GM12878 (cell line): ENCODE data around the gene PLEKHG2. TPM values are rescaled to one million over a fixed set of nuclear protein-coding genes. Genes with fewer than 3 reads are reported as not detected.
A peak's percentile ranks its signal among the peaks of the same experiment; 100 is the strongest.

Source experiments
- BHLHE40 ChIP-seq, 2 experiments: fragments of 450-650 bp in 1 of 2; IDR thresholded peaks; 2 replicates each; pipeline ENCODE4 v1.6.1; 2011 to 2017; ENCODE audit warnings: low read depth in 2 of 2, borderline replicate concordance in 1 of 2, improper control_type of control experiment in 1 of 2, low read length in 1 of 2, mild to moderate bottlenecking in 1 of 2
- DPF2 ChIP-seq: fragments of 450-650 bp; IDR thresholded peaks from 2 replicates; pipeline ENCODE4 v1.6.1; 2017; ENCODE audit warnings: mild to moderate bottlenecking
- EED ChIP-seq: sonication (generic); IDR thresholded peaks from 2 replicates; pipeline ENCODE4 v1.6.1; 2016; ENCODE audit warnings: antibody characterized with exemption, low read depth
- EZH2 ChIP-seq: IDR thresholded peaks from 2 replicates; pipeline ENCODE4 v1.6.1; 2012; ENCODE audit warnings: low read depth, mild to moderate bottlenecking, control low read depth, inconsistent platforms, low read length, borderline replicate concordance; ENCODE audit not compliant: control insufficient read depth
- IKZF1 ChIP-seq: fragments of 450-650 bp; conservative IDR thresholded peaks from 2 replicates; pipeline ENCODE4 v1.6.1; 2017; ENCODE audit warnings: antibody characterized with exemption, mild to moderate bottlenecking
- IRF4 ChIP-seq: IDR thresholded peaks from 2 replicates; pipeline ENCODE4 v1.6.1; 2011; ENCODE audit warnings: low read depth, low read length
- JUNB ChIP-seq: IDR thresholded peaks from 2 replicates; pipeline ENCODE4 v1.6.1; 2016; ENCODE audit warnings: antibody characterized with exemption, mild to moderate bottlenecking
- MEF2A ChIP-seq: IDR thresholded peaks from 2 replicates; pipeline ENCODE4 v1.6.1; 2011; ENCODE audit warnings: low read depth, mild to moderate bottlenecking, low read length, moderate library complexity; ENCODE audit not compliant: insufficient read depth
- MYC ChIP-seq: IDR thresholded peaks from 2 replicates; pipeline ENCODE4 v1.6.1; 2011; ENCODE audit warnings: mild to moderate bottlenecking, low read length, moderate library complexity, inconsistent platforms; ENCODE audit not compliant: insufficient read depth, insufficient replicate concordance, insufficient read length, severe bottlenecking
- NFXL1 ChIP-seq: fragments of 450-650 bp; IDR thresholded peaks from 2 replicates; pipeline ENCODE4 v1.6.1; 2017; ENCODE audit warnings: antibody characterized with exemption, mild to moderate bottlenecking, borderline replicate concordance
- NR2F1 ChIP-seq: fragments of 450-650 bp; conservative IDR thresholded peaks from 2 replicates; pipeline ENCODE4 v1.6.1; 2017; ENCODE audit warnings: mild to moderate bottlenecking
- PAX5 ChIP-seq: IDR thresholded peaks from 2 replicates; pipeline ENCODE4 v1.6.1; 2011; ENCODE audit warnings: low read depth, low read length, borderline replicate concordance
- POLR2AphosphoS2 ChIP-seq: IDR thresholded peaks from 2 replicates; pipeline ENCODE4 v1.6.1; 2011; ENCODE audit warnings: low read depth, mild to moderate bottlenecking, low read length, improper control_type of control experiment, moderate library complexity
- RAD21 ChIP-seq: IDR thresholded peaks from 2 replicates; pipeline ENCODE4 v1.6.1; 2011; ENCODE audit warnings: mild to moderate bottlenecking, low read depth, low read length, moderate library complexity; ENCODE audit not compliant: insufficient read depth
- RELA ChIP-seq: fragments of 450-650 bp; IDR thresholded peaks from 2 replicates; pipeline ENCODE4 v1.8.0; 2014; ENCODE audit warnings: borderline replicate concordance; ENCODE audit not compliant: partially characterized antibody
- RELB ChIP-seq: fragments of 450-650 bp; IDR thresholded peaks from 2 replicates; pipeline ENCODE4 v1.6.1; 2017; ENCODE audit warnings: low read depth, mild to moderate bottlenecking, moderate library complexity
- TCF3 ChIP-seq: IDR thresholded peaks from 2 replicates; pipeline ENCODE4 v1.6.1; 2012; ENCODE audit warnings: low read depth, mild to moderate bottlenecking, low read length, borderline replicate concordance; ENCODE audit not compliant: insufficient read depth
- TCF7 ChIP-seq: IDR thresholded peaks from 2 replicates; pipeline ENCODE4 v1.6.1; 2014; ENCODE audit warnings: antibody characterized with exemption, borderline replicate concordance
- USF1 ChIP-seq: IDR thresholded peaks from 2 replicates; pipeline ENCODE4 v1.6.1; 2011; ENCODE audit warnings: borderline replicate concordance, low read depth, mild to moderate bottlenecking, moderate library complexity, mixed read lengths, low read length; ENCODE audit not compliant: insufficient read depth; ENCODE audit errors: extremely low read length
- ZNF217 ChIP-seq: fragments of 450-650 bp; IDR thresholded peaks from 2 replicates; pipeline ENCODE4 v1.6.1; 2017; ENCODE audit warnings: antibody characterized with exemption, mild to moderate bottlenecking
- polyA plus RNA-seq, 11 experiments: library from polyadenylated mRNA; depleted of rRNA in 4 of 11; unstranded in 6 of 11; stranded (reverse) in 5 of 11; fragments of >200 nt; fragmentation: Nextera tagmentation in 4 of 11; fragmentation: Illumina TruSeq in 1 of 11; extraction: Ambion mirVana in 4 of 11; extraction: Trizol in 1 of 11; gene quantifications; 1 replicate in 1 of 11; 2 replicates in 10 of 11; pipeline versions ENCODE4 v1.2.1 to v1.2.3, GENCODE V29; 2011 to 2016; ENCODE audit warnings: inconsistent platforms in 2 of 11, missing spikeins in 2 of 11, low read depth in 1 of 11
- total RNA-seq, 4 experiments: library from RNA; depleted of rRNA in 3 of 4; stranded (reverse); fragments of >200 nt in 3 of 4; fragmentation: Illumina TruSeq in 1 of 4; extraction: Trizol in 1 of 4; gene quantifications; 2 replicates each; pipeline versions ENCODE4 v1.2.1 to v1.2.3, GENCODE V29; 2013 to 2021
- TF ChIP-seq, protein P1 (sequence below), 3 experiments: IDR thresholded peaks in 2 of 3; conservative IDR thresholded peaks in 1 of 3; 2 replicates each; pipeline ENCODE4 v1.5.1; 2011; ENCODE audit warnings: low read depth in 3 of 3, low read length in 3 of 3, mild to moderate bottlenecking in 3 of 3, control low read depth in 2 of 3, moderate library complexity in 2 of 3, inconsistent platforms in 1 of 3, mixed read lengths in 1 of 3; ENCODE audit not compliant: control insufficient read depth in 2 of 3, insufficient read depth in 1 of 3; ENCODE audit errors: extremely low read depth in 1 of 3

Gene PLEKHG2
- total and polyA plus RNA-seq, 10 of the 15 experiments (the other 5 are each of a cell fraction or from before 2014, with no cell fraction given), result 3.0 to 62.5 (median 17.2) TPM

DNA sequence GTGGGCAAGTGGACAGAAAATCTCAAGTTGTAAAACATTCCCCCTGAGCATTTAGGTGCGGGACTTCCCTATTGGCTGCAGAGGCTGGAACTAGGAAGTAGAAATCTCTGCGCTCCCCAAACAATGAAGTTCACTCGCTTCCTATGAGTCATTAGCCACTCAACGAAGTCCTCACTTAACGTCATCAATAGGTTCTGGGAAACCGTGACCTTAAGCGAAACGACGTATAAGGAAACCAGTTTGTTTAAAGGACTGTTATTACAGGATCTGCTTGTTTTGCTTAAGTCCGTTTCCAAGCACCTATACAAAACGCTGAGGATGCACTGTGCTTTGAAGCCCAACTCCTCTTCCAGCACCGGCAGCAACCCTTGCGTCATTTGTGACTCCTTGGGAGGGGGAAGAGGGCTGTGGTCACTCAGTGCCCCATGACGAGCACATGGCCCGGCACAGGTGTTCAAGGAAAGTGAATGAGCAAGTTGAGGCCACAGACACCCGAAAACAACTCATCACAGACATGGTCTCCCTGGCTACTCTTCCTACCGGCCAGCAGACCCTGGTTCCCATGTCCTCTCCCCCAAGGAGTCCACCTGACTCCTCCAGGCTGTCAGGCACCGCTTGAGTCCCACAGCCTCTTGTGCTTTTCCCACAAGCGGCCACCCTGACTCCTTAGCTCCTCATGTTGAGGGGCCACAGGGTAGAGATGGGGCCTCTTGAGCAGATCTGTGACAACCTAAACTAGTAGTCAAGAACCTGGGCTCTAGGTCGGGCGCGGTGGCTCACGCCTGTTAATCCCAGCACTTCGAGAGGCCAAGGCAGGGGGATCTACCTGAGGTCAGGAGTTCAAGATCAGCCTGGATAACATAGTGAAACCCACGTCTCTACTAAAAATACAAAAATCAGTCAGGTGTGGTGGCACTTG lies 18.5 kb downstream of the PLEKHG2 start (continued):
- TF ChIP-seq ZNF217, result no peak
- 0 out of 2 replicates have a peak, but pooled peaks have one; percentile 15 for TF ChIP-seq MEF2A
- peak in 1 of 2 experiments; percentile 49; a peak in 1 of 4 replicates for TF ChIP-seq BHLHE40 (IDR thresholded peaks at IDR 0.05; ENCODE audit: borderline replicate concordance in 1 of 2, low read depth in 2 of 2, low read length in 1 of 2)
- peak; percentile 47; the same call in 1 of the 2 replicates for TF ChIP-seq IKZF1
- TF ChIP-seq TCF7, result no peak
- TF ChIP-seq NR2F1, result peak; percentile 10; the same call in 1 of the 2 replicates
- peak; percentile 67; the same call in 1 of the 2 replicates for TF ChIP-seq EED
- no peak for TF ChIP-seq NFXL1
- no peak for TF ChIP-seq MYC
- TF ChIP-seq RELB, result no peak
- TF ChIP-seq EZH2, result no peak
- TF ChIP-seq RELA, result no peak
- TF ChIP-seq PAX5, result peak; percentile 8; the same call in 1 of the 2 replicates
- TF ChIP-seq JUNB, result peak; percentile 61
- no peak for TF ChIP-seq USF1
- 0 out of 2 replicates have a peak, but pooled peaks have one; percentile 23 for TF ChIP-seq DPF2
- TF ChIP-seq POLR2AphosphoS2, result 0 out of 2 replicates have a peak, but pooled peaks have one; percentile 36
- no peak for TF ChIP-seq RAD21
- peak; percentile 66; the same call in 1 of the 2 replicates for TF ChIP-seq IRF4
- TF ChIP-seq TCF3, result peak; percentile 82; the same call in 1 of the 2 replicates
- TF ChIP-seq, protein P1, sequence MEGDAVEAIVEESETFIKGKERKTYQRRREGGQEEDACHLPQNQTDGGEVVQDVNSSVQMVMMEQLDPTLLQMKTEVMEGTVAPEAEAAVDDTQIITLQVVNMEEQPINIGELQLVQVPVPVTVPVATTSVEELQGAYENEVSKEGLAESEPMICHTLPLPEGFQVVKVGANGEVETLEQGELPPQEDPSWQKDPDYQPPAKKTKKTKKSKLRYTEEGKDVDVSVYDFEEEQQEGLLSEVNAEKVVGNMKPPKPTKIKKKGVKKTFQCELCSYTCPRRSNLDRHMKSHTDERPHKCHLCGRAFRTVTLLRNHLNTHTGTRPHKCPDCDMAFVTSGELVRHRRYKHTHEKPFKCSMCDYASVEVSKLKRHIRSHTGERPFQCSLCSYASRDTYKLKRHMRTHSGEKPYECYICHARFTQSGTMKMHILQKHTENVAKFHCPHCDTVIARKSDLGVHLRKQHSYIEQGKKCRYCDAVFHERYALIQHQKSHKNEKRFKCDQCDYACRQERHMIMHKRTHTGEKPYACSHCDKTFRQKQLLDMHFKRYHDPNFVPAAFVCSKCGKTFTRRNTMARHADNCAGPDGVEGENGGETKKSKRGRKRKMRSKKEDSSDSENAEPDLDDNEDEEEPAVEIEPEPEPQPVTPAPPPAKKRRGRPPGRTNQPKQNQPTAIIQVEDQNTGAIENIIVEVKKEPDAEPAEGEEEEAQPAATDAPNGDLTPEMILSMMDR (IDR thresholded peaks at IDR 0.05 in 2 of 3, conservative IDR thresholded peaks at IDR 0.05 in 1 of 3; ENCODE audit: control insufficient read depth in 2 of 3, extremely low read depth in 1 of 3, insufficient read depth in 1 of 3, low read depth in 3 of 3, low read length in 3 of 3), result no peak
